ENCODE results near the gene MMS19.
A peak's percentile ranks its signal among the peaks of the same experiment; 100 is the strongest.
"Not testable (repeated sequence)": the region's sequence is repeated elsewhere in the genome, so short reads cannot be mapped to it uniquely, and the experiment has no call there.

The MMS19 gene

GRCh38 chr10:97502916-97503315 is 4.7 kb upstream of the MMS19 start:
- DNase-seq = no peak

GRCh38 chr10:97500297-97500575 is 2.0 kb upstream of the MMS19 start:
- DNase-seq = no peak

- peak; percentile 57 for DNase-seq
These were observed 1.5 kb upstream of the MMS19 start for GRCh38 chr10:97499561-97500296.

- DNase-seq = no peak
These were observed 779 bp upstream of the MMS19 start, which contains the start of gene UBTD1 for GRCh38 chr10:97498841-97499560. Gene UBTD1, plus strand, starts transcription at chr10:97498924. Its CDS starts 280 bp downstream, at chr10:97499204.

GRCh38 chr10:97497572-97498075 is 598 bp downstream of the MMS19 start:
- peak; percentile 72 for DNase-seq

- no peak for DNase-seq
These were observed 3.2 kb downstream of the MMS19 start for GRCh38 chr10:97494863-97495506.

- DNase-seq = no peak
These were observed 4.1 kb downstream of the MMS19 start for GRCh38 chr10:97494151-97494550.

GRCh38 chr10:97490592-97490991 is 7.6 kb downstream of the MMS19 start:
- no peak for DNase-seq

GRCh38 chr10:97485647-97486281 is 12.5 kb downstream of the MMS19 start:
- DNase-seq = no peak

GRCh38 chr10:97483921-97484320 is 14.3 kb downstream of the MMS19 start:
- DNase-seq = no peak

GRCh38 chr10:97483506-97483905 is 14.7 kb downstream of the MMS19 start:
- DNase-seq = no peak

GRCh38 chr10:97482381-97482780 is 15.8 kb downstream of the MMS19 start:
- DNase-seq = no peak

GRCh38 chr10:97481071-97481470 is 17.2 kb downstream of the MMS19 start:
- no peak for DNase-seq

- no peak for DNase-seq
These were observed 18.3 kb downstream of the MMS19 start for GRCh38 chr10:97479939-97480338.

GRCh38 chr10:97479410-97479809 is 18.8 kb downstream of the MMS19 start:
- not testable (repeated sequence) for DNase-seq

GRCh38 chr10:97475936-97476594 is 22.2 kb downstream of the MMS19 start:
- peak; percentile 52 for DNase-seq

GRCh38 chr10:97474918-97475317 is 23.3 kb downstream of the MMS19 start:
- DNase-seq = no peak

GRCh38 chr10:97468781-97469180 is 29.4 kb downstream of the MMS19 start:
- DNase-seq = not testable (repeated sequence)

- no peak for DNase-seq
These were observed 30.1 kb downstream of the MMS19 start for GRCh38 chr10:97468162-97468561.

- DNase-seq = no peak
These were observed 31.5 kb downstream of the MMS19 start for GRCh38 chr10:97466755-97467154.

GRCh38 chr10:97465982-97466381 is 32.2 kb downstream of the MMS19 start:
- DNase-seq = no peak

- DNase-seq = no peak
These were observed 34.0 kb downstream of the MMS19 start for GRCh38 chr10:97464226-97464625.

Data from MV-4-11 (cell line).